Measurements from ENCODE around the gene MYO18B. TPM values are rescaled to one million over a fixed set of nuclear protein-coding genes. Genes with fewer than 3 reads are reported as not detected.

The MYO18B gene
- total RNA-seq, 1 experiment from 2014 or later, result 0.07 TPM

DNA sequence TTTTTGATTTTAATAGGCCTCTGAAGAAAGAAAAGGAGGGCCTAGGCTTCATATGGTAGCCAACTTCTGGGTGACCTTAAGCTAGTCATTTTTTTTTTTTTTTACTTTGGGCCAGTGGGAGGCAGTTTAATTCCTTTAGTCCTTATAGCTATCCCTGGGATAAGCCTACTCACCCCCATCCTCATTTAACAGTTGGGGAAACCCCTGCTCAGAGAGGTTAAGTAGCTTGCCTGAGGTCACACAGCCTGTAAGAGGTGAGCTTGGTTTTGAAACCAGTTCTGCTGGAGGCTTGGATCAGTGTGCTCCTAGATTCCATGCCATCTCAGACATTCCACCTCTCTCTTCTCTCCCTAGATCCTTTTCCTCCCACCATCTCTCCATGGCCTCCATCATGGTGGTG, 86.4 kb downstream of the MYO18B start:
- H3K27me3 ChIP-seq (replicated peaks; ENCODE audit: control insufficient read depth, insufficient read depth, low read length), result no peaks in the 10 kb centered on the region
- Mint-ChIP-seq H3K27me3 (ENCODE audit: insufficient read depth, unreplicated experiment) (peaks cover 11% of the 10 kb centered on the region), H3K27ac (ENCODE audit: unreplicated experiment) (no peak overlapping the region), H3K9me3 (ENCODE audit: unreplicated experiment) (no peaks in the 10 kb centered on the region), H3K36me3 (ENCODE audit: insufficient read depth, unreplicated experiment) (no peaks in the 10 kb centered on the region), H3K4me3 (ENCODE audit: unreplicated experiment) (no peak overlapping the region), H3K4me1 (ENCODE audit: low read depth, unreplicated experiment) (no peaks in the 10 kb centered on the region)
- intact Hi-C loops (cut with micrococcal nuclease; ENCODE audit: unreplicated experiment), result no loop called here
- no peaks in the 10 kb centered on the region for H3K4me1 ChIP-seq
- no peaks in the 10 kb centered on the region for H3K36me3 ChIP-seq (ENCODE audit: control insufficient read depth, insufficient read depth, low read length)
- H3K9me3 ChIP-seq, result no peaks in the 10 kb centered on the region
- ChIA-PET CTCF (no interaction called here), POLR2A (no interaction called here)
- TF ChIP-seq, protein P1, sequence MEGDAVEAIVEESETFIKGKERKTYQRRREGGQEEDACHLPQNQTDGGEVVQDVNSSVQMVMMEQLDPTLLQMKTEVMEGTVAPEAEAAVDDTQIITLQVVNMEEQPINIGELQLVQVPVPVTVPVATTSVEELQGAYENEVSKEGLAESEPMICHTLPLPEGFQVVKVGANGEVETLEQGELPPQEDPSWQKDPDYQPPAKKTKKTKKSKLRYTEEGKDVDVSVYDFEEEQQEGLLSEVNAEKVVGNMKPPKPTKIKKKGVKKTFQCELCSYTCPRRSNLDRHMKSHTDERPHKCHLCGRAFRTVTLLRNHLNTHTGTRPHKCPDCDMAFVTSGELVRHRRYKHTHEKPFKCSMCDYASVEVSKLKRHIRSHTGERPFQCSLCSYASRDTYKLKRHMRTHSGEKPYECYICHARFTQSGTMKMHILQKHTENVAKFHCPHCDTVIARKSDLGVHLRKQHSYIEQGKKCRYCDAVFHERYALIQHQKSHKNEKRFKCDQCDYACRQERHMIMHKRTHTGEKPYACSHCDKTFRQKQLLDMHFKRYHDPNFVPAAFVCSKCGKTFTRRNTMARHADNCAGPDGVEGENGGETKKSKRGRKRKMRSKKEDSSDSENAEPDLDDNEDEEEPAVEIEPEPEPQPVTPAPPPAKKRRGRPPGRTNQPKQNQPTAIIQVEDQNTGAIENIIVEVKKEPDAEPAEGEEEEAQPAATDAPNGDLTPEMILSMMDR (IDR thresholded peaks at IDR 0.05; ENCODE audit: insufficient read depth in 1 of 2, low read depth in 1 of 2, low read length in 1 of 2, severe bottlenecking in 1 of 2, unreplicated experiment in 1 of 2), result no peak
- no TSS peak for BruUV-seq (replicated peaks)
- no peak for DNase-seq
- H3K4me3 ChIP-seq (ENCODE audit: low read depth, low read length), result no peak overlapping the region

DNA sequence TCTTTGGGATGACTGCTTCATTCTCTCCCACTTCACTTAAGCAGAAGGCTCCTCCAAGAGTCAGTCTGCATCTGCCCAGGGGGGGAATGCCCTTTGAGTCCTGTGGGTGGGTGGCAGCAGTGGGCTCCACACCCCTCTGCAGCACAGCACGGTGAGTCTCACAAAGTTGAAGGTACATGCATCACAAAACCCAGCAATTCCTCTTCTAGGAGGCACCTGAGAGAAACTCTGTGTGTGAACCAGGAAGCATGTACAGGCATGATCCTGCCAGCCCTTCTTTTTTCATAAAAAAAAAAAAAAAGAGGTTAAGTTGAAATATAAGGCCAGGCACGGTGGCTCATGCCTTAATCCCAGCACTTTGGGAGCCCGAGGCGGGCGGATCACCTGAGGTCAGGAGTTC, 87.2 kb downstream of the MYO18B start:
- Mint-ChIP-seq H3K4me1 (ENCODE audit: low read depth, unreplicated experiment) (no peaks in the 10 kb centered on the region), H3K4me3 (ENCODE audit: unreplicated experiment) (no peak overlapping the region), H3K27ac (ENCODE audit: unreplicated experiment) (no peak overlapping the region), H3K9me3 (ENCODE audit: unreplicated experiment) (no peaks in the 10 kb centered on the region), H3K27me3 (ENCODE audit: insufficient read depth, unreplicated experiment) (peaks cover 7% of the 10 kb centered on the region), H3K36me3 (ENCODE audit: insufficient read depth, unreplicated experiment) (no peaks in the 10 kb centered on the region)
- DNase-seq, result no peak
- POLR2A ChIA-PET, result no interaction called here
- TF ChIP-seq, protein P1 (IDR thresholded peaks at IDR 0.05; ENCODE audit: insufficient read depth in 1 of 2, low read depth in 1 of 2, low read length in 1 of 2, severe bottlenecking in 1 of 2, unreplicated experiment in 1 of 2), result no peak
- Histone ChIP-seq H3K9me3 (no peaks in the 10 kb centered on the region), H3K36me3 (ENCODE audit: control insufficient read depth, insufficient read depth, low read length) (no peaks in the 10 kb centered on the region), H3K4me1 (no peaks in the 10 kb centered on the region), H3K27me3 (replicated peaks; ENCODE audit: control insufficient read depth, insufficient read depth, low read length) (no peaks in the 10 kb centered on the region), H3K4me3 (ENCODE audit: low read depth, low read length) (no peak overlapping the region)
- intact Hi-C loops (cut with micrococcal nuclease; ENCODE audit: unreplicated experiment), result no loop called here
- CTCF ChIA-PET, result no interaction called here
- no TSS peak for BruUV-seq (replicated peaks)

DNA sequence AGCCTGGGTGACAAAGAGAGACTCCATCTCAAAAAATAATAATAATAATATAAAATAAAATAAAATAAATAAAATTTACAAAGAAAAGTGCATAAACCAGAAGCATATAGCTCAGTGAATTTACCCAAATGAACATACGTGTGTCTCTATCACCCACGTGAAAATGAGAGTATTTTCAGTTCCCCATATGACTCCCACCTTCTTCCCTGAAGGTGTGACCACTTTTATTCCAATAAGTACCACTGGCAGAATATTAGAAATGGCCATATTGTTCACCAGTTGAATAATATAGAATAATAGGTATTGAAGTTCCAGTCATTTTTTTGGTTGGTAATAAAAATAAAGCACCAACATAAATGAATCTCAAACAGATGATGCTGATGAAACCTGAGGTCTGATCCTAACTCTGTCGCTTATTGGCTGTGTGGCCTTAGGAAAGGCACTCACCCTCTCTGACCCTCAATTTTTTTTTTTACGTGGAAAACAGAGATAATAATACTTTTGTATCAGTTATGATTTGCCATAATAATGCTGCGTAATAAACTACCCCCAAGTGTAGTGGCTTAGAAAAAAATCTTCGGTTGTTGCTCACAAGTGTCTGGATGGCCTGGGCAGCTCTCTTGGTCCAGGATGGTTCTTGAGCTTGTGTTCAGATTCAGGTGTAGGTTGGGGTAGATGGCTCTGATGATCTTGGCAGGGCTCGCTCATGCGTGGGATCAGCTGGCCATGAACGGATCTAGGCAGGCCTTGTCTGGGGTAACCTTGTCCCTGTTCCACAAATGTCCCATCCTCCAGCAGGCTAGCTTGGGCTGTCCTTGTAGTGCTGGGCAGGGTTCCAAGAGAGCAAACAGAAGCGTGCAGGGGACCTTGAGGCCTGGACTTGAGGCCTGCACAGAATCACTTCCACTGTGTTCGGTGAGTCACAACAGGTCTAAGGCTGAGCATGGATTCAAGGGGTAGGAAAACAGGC, 88.1 kb downstream of the MYO18B start:
- DNase-seq, result no peak
- POLR2A ChIA-PET, result no interaction called here
- intact Hi-C loops (cut with micrococcal nuclease; ENCODE audit: unreplicated experiment), result no loop called here
- CTCF ChIA-PET, result no interaction called here
- Histone ChIP-seq H3K36me3 (ENCODE audit: control insufficient read depth, insufficient read depth, low read length) (no peaks in the 10 kb centered on the region), H3K27me3 (replicated peaks; ENCODE audit: control insufficient read depth, insufficient read depth, low read length) (no peaks in the 10 kb centered on the region), H3K4me1 (no peaks in the 10 kb centered on the region), H3K9me3 (no peaks in the 10 kb centered on the region), H3K4me3 (ENCODE audit: low read depth, low read length) (no peak overlapping the region)
- Mint-ChIP-seq H3K9me3 (ENCODE audit: unreplicated experiment) (no peaks in the 10 kb centered on the region), H3K27me3 (ENCODE audit: insufficient read depth, unreplicated experiment) (peaks cover 7% of the 10 kb centered on the region), H3K36me3 (ENCODE audit: insufficient read depth, unreplicated experiment) (no peaks in the 10 kb centered on the region), H3K4me1 (ENCODE audit: low read depth, unreplicated experiment) (no peaks in the 10 kb centered on the region), H3K4me3 (ENCODE audit: unreplicated experiment) (no peak overlapping the region), H3K27ac (ENCODE audit: unreplicated experiment) (no peak overlapping the region)
- BruUV-seq (replicated peaks), result no TSS peak
- TF ChIP-seq, protein P1 (IDR thresholded peaks at IDR 0.05; ENCODE audit: insufficient read depth in 1 of 2, low read depth in 1 of 2, low read length in 1 of 2, severe bottlenecking in 1 of 2, unreplicated experiment in 1 of 2), result no peak
